HG02759 (cell line): Measurements from ENCODE around the gene PALMD.

Experiments used
- ATAC-seq: cut with Tn5 transposase; IDR thresholded peaks from one replicate; pipeline ENCODE4 v1.9.1; 2021; ENCODE audit warnings: mild to moderate bottlenecking, moderate library complexity; ENCODE audit not compliant: unreplicated experiment

The PALMD gene

GRCh38 chr1:99658031-99658290 is 12.0 kb downstream of the PALMD start:
- ATAC-seq = no peak

DNA sequence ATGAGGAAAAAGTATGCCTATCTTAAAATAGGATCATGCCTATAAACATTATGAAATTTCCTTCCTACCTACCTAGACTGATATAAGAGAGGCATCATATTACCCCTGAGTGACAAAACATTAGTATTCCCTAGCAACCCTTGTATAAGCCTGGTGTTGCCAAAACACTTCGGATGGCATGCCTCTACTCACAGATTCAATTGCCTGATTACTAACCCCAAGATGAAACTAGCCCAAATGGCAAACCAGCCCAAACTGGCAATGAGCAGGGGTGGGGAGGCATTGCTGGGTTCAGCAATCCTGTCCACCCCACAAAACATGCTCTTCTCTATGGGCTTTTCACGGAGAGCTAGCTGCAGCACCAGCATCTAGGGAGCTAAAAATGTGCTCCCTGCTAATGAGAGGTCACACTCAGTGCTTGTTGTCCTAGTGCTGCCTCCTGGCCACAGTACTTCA is 13.9 kb downstream of the PALMD start:
- no peak for ATAC-seq

DNA sequence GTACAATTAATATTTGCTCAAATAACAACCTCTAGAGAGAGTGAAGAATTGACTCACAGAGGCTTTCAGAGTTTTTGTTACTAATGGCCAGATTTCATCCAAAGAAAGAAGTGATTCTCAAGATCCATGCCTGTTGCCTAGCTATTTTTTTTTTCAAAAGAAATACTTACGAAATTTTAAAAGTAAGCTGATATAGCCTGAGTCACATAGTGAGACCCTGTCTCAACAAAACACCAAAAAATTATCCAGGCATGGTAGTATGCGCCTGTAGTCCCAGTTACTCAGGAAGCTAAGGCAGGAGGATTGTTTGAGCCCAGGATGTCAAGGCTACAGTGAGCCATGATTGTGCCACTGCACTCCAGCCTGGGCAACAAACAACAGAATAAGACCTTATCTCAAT is 14.6 kb downstream of the PALMD start:
- ATAC-seq = no peak

- ATAC-seq = no peak
Observed at GRCh38 chr1:99661780-99662179, 15.9 kb downstream of the PALMD start.

DNA sequence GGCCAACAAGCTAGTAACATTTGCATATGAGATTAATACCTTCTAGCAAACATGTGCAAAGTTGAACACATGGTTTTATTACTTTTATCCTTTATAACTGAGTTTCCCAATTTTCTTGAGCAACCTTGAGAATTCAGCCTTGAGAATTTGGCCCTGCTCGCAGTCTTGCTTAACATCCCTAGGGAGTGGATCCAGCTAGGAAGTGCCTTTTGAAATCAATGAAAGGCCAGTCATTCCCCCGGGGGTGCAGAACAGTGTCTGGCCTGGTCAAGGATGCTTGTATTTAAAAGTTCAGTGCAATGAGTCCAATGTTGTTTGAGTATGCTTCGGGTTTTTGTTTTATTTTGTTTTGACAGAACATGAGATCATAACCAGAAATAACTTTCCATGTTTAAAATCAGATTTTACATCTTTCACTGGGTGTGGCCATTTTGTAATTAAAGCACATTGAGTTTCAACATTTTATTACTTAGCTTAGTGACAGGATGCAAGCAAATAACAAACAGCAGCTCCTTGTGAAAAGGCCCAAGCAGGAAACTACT is 16.7 kb downstream of the PALMD start:
- ATAC-seq = no peak

DNA sequence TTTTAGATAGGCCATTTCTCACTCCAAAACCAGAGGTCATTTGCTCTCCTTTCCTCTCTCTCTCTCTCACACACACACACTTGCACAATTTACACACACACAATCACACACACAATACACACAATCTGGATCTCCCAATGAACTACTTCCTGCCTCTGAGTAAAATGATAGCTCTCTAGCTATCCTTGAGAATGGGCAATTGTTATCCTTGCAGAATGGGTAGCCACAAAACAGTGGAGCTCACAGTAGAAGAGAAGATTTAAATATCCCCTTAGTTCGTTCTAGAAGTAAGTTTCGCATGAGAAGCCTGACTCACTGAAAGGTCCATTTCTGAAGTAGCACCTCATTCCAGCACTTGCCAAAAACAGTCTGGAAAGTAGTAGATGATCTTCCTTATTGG is 17.6 kb downstream of the PALMD start:
- no peak for ATAC-seq

DNA sequence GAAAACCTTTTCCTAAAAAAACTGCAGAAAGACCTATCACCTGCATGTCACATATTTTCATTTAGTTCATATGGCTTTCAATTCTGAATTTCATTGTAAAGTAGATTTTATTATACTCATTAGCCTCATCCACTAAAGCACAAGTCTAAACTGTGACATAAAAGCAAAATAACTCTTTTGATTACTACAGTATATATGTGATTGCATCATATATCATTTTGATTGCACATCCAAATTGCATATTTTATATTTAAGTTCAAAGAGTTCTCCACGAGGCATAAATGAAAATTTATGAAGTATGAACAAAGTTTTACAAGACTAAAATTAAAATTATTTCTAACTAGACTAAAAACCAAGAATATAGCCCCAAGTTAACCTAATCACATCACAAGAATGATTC is 19.3 kb downstream of the PALMD start:
- ATAC-seq = no peak

DNA sequence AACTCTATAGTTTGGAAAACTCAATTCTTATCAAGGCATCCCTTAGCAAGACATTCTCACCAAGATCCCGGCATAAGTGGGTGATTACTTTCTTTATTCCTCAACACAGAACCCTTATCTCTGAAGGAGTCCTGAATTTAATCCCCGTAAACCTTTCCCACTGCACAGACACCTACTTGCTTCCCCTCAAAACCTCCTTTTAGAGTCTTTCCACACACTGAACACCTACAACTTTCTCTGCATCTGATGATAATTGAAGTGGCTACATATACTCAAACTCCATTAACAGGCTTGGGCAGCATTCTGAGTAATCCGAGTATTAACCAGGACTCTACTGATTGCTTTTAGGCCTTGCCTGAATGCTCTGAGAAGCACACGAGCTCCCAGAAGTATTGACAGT is 23.5 kb downstream of the PALMD start:
- no peak for ATAC-seq

DNA sequence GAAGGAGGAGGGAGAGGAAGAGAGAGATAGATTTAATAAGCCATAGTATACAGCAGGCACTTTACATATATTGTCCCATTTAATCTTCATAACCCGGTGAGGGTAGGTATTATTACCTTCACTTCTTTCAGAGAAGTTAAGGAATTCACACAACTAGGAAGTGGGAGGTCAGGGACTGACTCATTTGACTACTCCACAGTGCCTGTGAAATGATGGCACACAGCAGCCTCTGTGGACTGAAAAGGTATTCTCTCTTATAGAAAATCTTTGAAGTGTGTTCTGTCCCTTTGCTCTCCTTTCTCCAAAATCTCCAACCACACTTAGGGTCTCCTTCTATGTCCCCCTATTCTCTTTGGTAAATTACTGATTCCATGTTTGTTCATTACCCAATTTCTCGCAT is 23.9 kb downstream of the PALMD start:
- ATAC-seq = no peak

DNA sequence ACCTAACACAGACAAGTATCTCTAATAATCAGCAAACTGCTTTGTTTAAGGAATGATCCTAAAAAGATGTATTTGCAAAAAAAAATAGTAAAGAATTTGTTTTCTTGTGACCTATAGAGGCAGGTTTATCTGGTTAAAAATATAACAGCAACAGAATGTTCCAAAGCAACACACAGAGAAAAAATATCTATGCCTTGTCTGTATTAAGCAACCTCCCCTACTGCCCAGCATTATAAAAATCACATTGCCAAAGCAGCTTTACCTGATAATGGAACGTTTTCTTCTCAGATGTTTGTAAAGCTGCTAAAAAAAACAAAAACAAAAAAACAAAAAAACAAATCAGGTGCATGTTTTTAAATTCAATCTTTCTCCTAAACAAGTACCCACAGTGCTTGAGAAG is 24.7 kb downstream of the PALMD start:
- no peak for ATAC-seq

GRCh38 chr1:99672038-99672437 is 26.1 kb downstream of the PALMD start:
- ATAC-seq = no peak

- ATAC-seq = no peak
Observed at GRCh38 chr1:99672530-99673213, 26.8 kb downstream of the PALMD start.

GRCh38 chr1:99673315-99673714 is 27.4 kb downstream of the PALMD start:
- ATAC-seq = no peak

GRCh38 chr1:99674115-99675064 is 28.5 kb downstream of the PALMD start:
- ATAC-seq = no peak

DNA sequence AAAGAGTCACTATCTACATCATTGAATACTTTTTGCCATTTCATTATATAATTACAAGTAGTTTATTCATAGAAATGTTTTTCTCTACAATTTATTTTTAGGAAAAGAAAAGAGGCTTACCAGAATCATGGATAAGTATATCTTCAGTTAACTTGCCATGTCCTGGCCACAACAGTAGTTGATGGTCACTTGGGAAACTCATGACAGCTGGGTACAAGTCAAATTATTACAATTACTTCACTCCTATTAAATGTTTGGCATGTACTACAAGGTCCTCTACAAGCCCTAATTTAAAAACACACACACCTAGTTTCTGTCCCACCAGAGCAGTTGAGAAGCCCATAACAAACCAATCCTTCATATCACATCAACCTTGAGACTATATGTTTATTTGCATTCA is 29.4 kb downstream of the PALMD start:
- no peak for ATAC-seq

GRCh38 chr1:99675994-99676393 is 30.1 kb downstream of the PALMD start:
- ATAC-seq = no peak

- ATAC-seq = no peak
Observed at GRCh38 chr1:99676876-99677275, 31.0 kb downstream of the PALMD start.

DNA sequence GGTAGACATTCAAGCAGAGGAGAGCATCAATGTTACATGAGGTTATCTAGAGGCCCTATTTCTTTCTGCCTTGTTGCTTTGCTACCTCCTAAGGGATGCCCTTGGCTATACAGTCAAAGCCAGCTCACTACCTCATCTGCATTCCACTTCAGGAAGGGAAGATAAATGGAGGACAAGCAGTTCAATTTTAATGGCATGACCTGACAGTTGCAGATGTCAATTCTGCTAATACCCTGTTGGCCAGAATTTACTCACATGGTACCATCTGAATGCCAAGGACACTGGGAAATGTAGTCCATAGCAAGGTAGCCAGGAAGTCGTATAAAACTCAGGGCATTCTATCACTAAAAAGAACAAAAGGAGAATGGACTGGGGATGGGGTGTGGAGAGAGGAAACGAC is 31.5 kb downstream of the PALMD start:
- ATAC-seq = no peak

DNA sequence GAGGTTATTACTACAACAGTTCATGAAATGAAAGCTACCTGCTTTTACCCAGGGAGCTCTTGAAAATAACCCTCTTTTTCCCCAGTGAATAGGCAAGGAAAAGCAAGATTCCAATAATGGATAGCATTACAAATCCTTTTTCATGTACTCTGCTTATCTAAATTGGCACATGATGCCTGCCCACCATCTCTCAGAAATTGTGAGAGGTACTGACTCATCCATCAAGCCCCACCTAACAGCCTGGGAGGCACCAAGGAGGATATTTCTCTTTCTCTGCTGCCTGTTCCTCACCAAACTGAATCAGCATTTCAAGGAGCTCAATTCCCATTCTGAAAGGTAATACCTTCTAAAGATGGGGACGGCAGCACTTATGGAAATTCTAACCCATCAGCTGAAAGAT is 34.4 kb downstream of the PALMD start:
- ATAC-seq = no peak

- no peak for ATAC-seq
Observed at GRCh38 chr1:99681583-99681982, 35.7 kb downstream of the PALMD start.

GRCh38 chr1:99682291-99682751 is 36.4 kb downstream of the PALMD start:
- ATAC-seq = no peak
